ENCODE data around the gene SLC17A2.

The SLC17A2 gene

GRCh38 chr6:25972128-25972527, 41.6 kb upstream of the SLC17A2 start (continued):
- TF ChIP-seq, protein P1, sequence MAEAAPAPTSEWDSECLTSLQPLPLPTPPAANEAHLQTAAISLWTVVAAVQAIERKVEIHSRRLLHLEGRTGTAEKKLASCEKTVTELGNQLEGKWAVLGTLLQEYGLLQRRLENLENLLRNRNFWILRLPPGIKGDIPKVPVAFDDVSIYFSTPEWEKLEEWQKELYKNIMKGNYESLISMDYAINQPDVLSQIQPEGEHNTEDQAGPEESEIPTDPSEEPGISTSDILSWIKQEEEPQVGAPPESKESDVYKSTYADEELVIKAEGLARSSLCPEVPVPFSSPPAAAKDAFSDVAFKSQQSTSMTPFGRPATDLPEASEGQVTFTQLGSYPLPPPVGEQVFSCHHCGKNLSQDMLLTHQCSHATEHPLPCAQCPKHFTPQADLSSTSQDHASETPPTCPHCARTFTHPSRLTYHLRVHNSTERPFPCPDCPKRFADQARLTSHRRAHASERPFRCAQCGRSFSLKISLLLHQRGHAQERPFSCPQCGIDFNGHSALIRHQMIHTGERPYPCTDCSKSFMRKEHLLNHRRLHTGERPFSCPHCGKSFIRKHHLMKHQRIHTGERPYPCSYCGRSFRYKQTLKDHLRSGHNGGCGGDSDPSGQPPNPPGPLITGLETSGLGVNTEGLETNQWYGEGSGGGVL (tag by site-specific recombination; IDR thresholded peaks at IDR 0.05), result no peak
- TF ChIP-seq ZNF266 (tag by site-specific recombination; IDR thresholded peaks at IDR 0.05; ENCODE audit: low read depth), result no peak
- no peak for TF ChIP-seq ZBTB1 (tag by site-specific recombination; IDR thresholded peaks at IDR 0.05)
- no peak for TF ChIP-seq ZNF37A (tag by site-specific recombination; IDR thresholded peaks at IDR 0.05)
- no peak for TF ChIP-seq ZBTB10 (tag by site-specific recombination; IDR thresholded peaks at IDR 0.05)
- no peak for TF ChIP-seq ZNF362 (tag by site-specific recombination; IDR thresholded peaks at IDR 0.05)
- TF ChIP-seq TRIM28 (IDR thresholded peaks at IDR 0.05; ENCODE audit: borderline replicate concordance, low read length), result no peak
- TF ChIP-seq ZSCAN4 (tag by site-specific recombination; IDR thresholded peaks at IDR 0.05), result no peak
- TF ChIP-seq, protein P2, sequence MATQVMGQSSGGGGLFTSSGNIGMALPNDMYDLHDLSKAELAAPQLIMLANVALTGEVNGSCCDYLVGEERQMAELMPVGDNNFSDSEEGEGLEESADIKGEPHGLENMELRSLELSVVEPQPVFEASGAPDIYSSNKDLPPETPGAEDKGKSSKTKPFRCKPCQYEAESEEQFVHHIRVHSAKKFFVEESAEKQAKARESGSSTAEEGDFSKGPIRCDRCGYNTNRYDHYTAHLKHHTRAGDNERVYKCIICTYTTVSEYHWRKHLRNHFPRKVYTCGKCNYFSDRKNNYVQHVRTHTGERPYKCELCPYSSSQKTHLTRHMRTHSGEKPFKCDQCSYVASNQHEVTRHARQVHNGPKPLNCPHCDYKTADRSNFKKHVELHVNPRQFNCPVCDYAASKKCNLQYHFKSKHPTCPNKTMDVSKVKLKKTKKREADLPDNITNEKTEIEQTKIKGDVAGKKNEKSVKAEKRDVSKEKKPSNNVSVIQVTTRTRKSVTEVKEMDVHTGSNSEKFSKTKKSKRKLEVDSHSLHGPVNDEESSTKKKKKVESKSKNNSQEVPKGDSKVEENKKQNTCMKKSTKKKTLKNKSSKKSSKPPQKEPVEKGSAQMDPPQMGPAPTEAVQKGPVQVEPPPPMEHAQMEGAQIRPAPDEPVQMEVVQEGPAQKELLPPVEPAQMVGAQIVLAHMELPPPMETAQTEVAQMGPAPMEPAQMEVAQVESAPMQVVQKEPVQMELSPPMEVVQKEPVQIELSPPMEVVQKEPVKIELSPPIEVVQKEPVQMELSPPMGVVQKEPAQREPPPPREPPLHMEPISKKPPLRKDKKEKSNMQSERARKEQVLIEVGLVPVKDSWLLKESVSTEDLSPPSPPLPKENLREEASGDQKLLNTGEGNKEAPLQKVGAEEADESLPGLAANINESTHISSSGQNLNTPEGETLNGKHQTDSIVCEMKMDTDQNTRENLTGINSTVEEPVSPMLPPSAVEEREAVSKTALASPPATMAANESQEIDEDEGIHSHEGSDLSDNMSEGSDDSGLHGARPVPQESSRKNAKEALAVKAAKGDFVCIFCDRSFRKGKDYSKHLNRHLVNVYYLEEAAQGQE (tag by site-specific recombination; IDR thresholded peaks at IDR 0.05), result no peak
- TF ChIP-seq TCF7L2 (IDR thresholded peaks at IDR 0.05; ENCODE audit: borderline replicate concordance, low read depth, low read length), result no peak
- no peak for TF ChIP-seq GLIS2 (tag by site-specific recombination; IDR thresholded peaks at IDR 0.05)
- no peak for TF ChIP-seq ZNF558 (tag by site-specific recombination; IDR thresholded peaks at IDR 0.05)

DNA sequence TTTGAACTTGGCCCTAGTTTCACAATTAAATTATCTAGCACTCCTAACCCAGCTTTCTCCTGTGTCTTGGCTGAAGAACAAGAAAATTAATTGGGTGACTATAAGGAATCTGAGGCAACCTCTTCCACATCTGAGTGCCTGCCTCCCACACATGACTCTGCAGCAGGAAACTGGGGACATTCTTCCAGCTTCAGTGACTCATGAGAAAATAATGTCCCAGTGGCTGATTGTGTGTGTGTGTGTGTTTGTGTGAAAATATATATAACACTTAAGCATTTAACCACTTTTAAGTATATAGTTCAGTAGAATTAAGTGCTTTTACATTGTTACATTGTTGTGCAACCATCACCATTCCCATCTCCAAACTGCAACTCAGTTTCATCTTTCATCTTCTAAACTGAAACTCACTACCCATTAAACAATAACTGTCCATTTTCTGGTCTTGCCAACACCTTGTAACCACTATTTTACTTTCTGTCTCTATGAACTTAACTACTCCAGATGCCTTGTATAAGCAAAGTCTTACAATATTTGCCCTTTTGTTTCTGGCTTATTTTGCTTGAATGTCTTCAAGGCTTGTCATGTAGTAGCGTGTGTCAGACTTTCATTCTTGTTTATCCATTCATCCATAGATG, 40.8 kb upstream of the SLC17A2 start:
- peaks cover 5 to 96% of the 10 kb centered on the region in 2 experiments for H3K36me3 ChIP-seq (ENCODE audit: control insufficient read depth in 2 of 2, insufficient read depth in 1 of 2, low read length in 2 of 2)
- H3K4me1 ChIP-seq (ENCODE audit: control insufficient read depth, insufficient read depth, low read length), result no peaks in the 10 kb centered on the region
- TF ChIP-seq, protein P3, sequence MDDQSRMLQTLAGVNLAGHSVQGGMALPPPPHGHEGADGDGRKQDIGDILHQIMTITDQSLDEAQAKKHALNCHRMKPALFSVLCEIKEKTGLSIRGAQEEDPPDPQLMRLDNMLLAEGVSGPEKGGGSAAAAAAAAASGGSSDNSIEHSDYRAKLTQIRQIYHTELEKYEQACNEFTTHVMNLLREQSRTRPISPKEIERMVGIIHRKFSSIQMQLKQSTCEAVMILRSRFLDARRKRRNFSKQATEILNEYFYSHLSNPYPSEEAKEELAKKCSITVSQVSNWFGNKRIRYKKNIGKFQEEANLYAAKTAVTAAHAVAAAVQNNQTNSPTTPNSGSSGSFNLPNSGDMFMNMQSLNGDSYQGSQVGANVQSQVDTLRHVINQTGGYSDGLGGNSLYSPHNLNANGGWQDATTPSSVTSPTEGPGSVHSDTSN (CRISPR knock-in tag; IDR thresholded peaks at IDR 0.05), result no peak
- TF ChIP-seq ZNF488 (tag by site-specific recombination; IDR thresholded peaks at IDR 0.05) (no peak), ZFHX2 (tag by site-specific recombination; conservative IDR thresholded peaks at IDR 0.05) (peak; percentile 43), ZNF776 (tag by site-specific recombination; IDR thresholded peaks at IDR 0.05; ENCODE audit: borderline replicate concordance) (no peak), ZNF416 (tag by site-specific recombination; IDR thresholded peaks at IDR 0.05) (no peak), ZNF600 (tag by site-specific recombination; IDR thresholded peaks at IDR 0.05) (no peak), ZNF155 (tag by site-specific recombination; IDR thresholded peaks at IDR 0.05) (no peak)
- POLR2A ChIA-PET, result no interaction called here
- CTCF ChIA-PET, result interaction anchor here (1.6 to 2.8 kb wide), 2 partner anchors 21 to 32 kb away, joined by 8 to 19 read pairs; no protein-coding TSS in a partner anchor
- no peak overlapping the region for H3K27ac ChIP-seq (ENCODE audit: extremely low read depth, low read depth, low read length)
- H3K4me3 ChIP-seq (ENCODE audit: low read depth, low read length), result no peak overlapping the region
- H3K9me3 ChIP-seq (ENCODE audit: control insufficient read depth, insufficient read depth, low read depth, low read length), result no peaks in the 10 kb centered on the region
